A673 (cell line): ENCODE results near the gene CDK5RAP2. TPM values are rescaled to one million over a fixed set of nuclear protein-coding genes. Genes with fewer than 3 reads are reported as not detected.

Source experiments
- BruUV-seq: library from RNA; stranded (reverse); fragments of 400-500 nt; replicated peaks from 2 replicates; lab custom pipeline; 2021; lab: Mats Ljungman, UMichigan
- CTCF ChIA-PET: fragments of 300-600 bp; sonication (Branson Sonifier 250); formaldehyde crosslinking; loops from one replicate; lab custom pipeline; 2022; ENCODE audit warnings: antibody characterized with exemption; lab: Charles Lee
- POLR2A ChIA-PET: fragments of 300-600 bp; sonication (Branson Sonifier 250); formaldehyde crosslinking; loops from one replicate; lab custom pipeline; 2022; ENCODE audit warnings: antibody characterized with exemption; ENCODE audit not compliant: low non-redundant PET; lab: Charles Lee
- DNase-seq: peaks from one replicate; pipeline ENCODE4 v3.0.0-alpha.2; 2015; ENCODE audit warnings: low spot score
- H3K27ac ChIP-seq: fragments of 200-600 bp; sonication (generic); 2 replicates; pipeline ENCODE4 v1.5.1; 2016; ENCODE audit warnings: mixed run types, low read depth, mild to moderate bottlenecking, mixed read lengths, antibody characterized with exemption, low read length; ENCODE audit not compliant: poor library complexity, severe bottlenecking
- H3K27me3 ChIP-seq: fragments of 200-600 bp; sonication (generic); replicated peaks from 2 replicates; pipeline ENCODE4 v1.6.1; 2017; ENCODE audit warnings: mixed run types, low read depth, mild to moderate bottlenecking, mixed read lengths, antibody characterized with exemption, low read length; ENCODE audit not compliant: insufficient read depth, poor library complexity
- H3K36me3 ChIP-seq: fragments of 200-600 bp; sonication (generic); 2 replicates; pipeline ENCODE4 v1.6.1; 2016; ENCODE audit warnings: mixed run types, mild to moderate bottlenecking, mixed read lengths, antibody characterized with exemption, low read length; ENCODE audit not compliant: insufficient read depth, poor library complexity, severe bottlenecking
- H3K4me1 ChIP-seq: fragments of 200-600 bp; sonication (generic); 2 replicates; pipeline ENCODE4 v1.6.1; 2017; ENCODE audit warnings: mixed run types, mild to moderate bottlenecking, mixed read lengths, antibody characterized with exemption, low read length; ENCODE audit not compliant: insufficient read depth, poor library complexity, severe bottlenecking
- H3K4me3 ChIP-seq: fragments of 200-600 bp; sonication (generic); 2 replicates; pipeline ENCODE4 v1.5.1; 2016; ENCODE audit warnings: low read depth, mixed run types, mild to moderate bottlenecking, mixed read lengths, low read length; ENCODE audit not compliant: poor library complexity, severe bottlenecking
- H3K9me3 ChIP-seq: fragments of 200-600 bp; sonication (generic); 2 replicates; pipeline ENCODE4 v1.6.1; 2016; ENCODE audit warnings: mixed run types, low read depth, mild to moderate bottlenecking, mixed read lengths, antibody characterized with exemption, low read length; ENCODE audit not compliant: poor library complexity, severe bottlenecking
- EZH2 ChIP-seq: fragments of 200-600 bp; sonication (generic); IDR thresholded peaks from 2 replicates; pipeline ENCODE4 v1.6.1; 2017; ENCODE audit warnings: borderline replicate concordance, low read depth, mild to moderate bottlenecking, mixed read lengths, antibody characterized with exemption, low read length; ENCODE audit not compliant: poor library complexity, severe bottlenecking
- intact Hi-C: fragments of 100-400 bp; cut with micrococcal nuclease; formaldehyde crosslinking; loops from one replicate; pipeline ENCODE4 v1.10.0; 2022; ENCODE audit not compliant: unreplicated experiment
- total RNA-seq: library from RNA; stranded (reverse); gene quantifications from 2 replicates; pipeline ENCODE4 v1.2.3, GENCODE V29; 2021
- TF ChIP-seq, protein P1 (sequence below): fragments of 300-800, 200-600 bp; sonication (generic); conservative IDR thresholded peaks from 2 replicates; pipeline ENCODE4 v1.5.1; 2017; ENCODE audit warnings: low read depth, mild to moderate bottlenecking, antibody characterized with exemption, low read length, moderate library complexity, mixed read lengths

CDK5RAP2 gene
- total RNA-seq, 1 experiment from 2014 or later: 94.5 TPM

DNA sequence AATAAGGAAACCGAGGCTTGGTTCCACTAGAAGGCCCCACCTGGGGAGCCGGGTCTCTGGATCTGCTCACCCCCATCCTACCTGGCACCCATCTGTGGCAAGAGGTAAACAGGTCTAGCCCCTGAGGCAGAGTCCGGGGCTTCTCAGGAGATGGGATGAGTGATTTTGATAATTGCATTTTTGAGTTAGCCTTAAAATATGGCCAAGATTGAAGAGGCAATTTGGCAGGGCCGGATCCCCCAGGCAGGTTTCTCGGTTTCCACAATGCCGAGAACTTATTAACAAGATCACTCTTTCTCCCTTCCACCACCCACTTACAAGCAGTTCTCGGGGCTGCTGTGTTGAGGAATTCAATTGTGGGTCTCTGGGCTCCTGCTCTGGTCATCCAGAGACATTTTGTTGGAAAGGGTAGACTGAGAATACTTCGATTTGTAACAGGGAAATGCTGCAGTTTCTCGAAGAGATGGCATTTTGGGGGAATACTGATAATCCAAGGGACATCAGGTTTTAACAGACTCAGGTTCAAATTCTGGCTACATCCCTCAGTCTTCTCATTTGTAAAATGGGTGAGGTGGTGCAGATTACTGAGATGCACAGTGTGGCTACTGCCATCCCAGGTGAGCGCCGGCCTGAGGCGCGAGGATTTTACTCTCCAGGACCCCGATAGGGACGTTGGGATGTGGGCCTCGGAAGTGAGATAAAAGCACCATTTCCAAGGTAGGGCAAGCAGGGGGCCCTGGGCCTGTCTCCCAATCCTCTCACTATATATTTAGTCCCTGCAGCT is 194.2 kb downstream of the CDK5RAP2 start:
- BruUV-seq: no TSS peak
- ChIA-PET POLR2A (no interaction called here), CTCF (no interaction called here)
- no peaks in the 10 kb centered on the region for H3K9me3 ChIP-seq
- H3K4me3 ChIP-seq: no peak overlapping the region
- no peak for TF ChIP-seq EZH2
- TF ChIP-seq, protein P1, sequence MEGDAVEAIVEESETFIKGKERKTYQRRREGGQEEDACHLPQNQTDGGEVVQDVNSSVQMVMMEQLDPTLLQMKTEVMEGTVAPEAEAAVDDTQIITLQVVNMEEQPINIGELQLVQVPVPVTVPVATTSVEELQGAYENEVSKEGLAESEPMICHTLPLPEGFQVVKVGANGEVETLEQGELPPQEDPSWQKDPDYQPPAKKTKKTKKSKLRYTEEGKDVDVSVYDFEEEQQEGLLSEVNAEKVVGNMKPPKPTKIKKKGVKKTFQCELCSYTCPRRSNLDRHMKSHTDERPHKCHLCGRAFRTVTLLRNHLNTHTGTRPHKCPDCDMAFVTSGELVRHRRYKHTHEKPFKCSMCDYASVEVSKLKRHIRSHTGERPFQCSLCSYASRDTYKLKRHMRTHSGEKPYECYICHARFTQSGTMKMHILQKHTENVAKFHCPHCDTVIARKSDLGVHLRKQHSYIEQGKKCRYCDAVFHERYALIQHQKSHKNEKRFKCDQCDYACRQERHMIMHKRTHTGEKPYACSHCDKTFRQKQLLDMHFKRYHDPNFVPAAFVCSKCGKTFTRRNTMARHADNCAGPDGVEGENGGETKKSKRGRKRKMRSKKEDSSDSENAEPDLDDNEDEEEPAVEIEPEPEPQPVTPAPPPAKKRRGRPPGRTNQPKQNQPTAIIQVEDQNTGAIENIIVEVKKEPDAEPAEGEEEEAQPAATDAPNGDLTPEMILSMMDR: no peak
- intact Hi-C loops: no loop called here
- no peaks in the 10 kb centered on the region for H3K4me1 ChIP-seq
- no peak overlapping the region for H3K27ac ChIP-seq
- no peak for DNase-seq
- peaks cover 5% of the 10 kb centered on the region for H3K36me3 ChIP-seq
- H3K27me3 ChIP-seq: no peaks in the 10 kb centered on the region

DNA sequence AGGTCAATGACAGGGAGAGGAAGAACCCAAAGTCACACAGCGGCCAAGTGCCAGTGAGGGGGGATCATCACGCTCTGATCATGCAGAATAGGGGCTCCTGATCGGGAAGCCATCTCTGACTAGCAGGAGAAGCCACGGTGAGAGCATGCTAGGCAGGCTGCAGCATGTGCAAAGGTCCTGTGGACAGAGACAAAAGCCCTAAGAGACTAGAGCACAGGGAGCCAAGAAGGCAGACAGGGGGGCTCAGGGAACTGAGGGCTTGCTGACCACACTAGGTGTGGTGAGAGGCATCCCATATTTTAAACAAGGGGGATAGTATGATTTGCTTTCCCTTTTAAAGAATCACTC is 195.1 kb downstream of the CDK5RAP2 start:
- ChIA-PET CTCF (no interaction called here), POLR2A (no interaction called here)
- intact Hi-C loops: no loop called here

DNA sequence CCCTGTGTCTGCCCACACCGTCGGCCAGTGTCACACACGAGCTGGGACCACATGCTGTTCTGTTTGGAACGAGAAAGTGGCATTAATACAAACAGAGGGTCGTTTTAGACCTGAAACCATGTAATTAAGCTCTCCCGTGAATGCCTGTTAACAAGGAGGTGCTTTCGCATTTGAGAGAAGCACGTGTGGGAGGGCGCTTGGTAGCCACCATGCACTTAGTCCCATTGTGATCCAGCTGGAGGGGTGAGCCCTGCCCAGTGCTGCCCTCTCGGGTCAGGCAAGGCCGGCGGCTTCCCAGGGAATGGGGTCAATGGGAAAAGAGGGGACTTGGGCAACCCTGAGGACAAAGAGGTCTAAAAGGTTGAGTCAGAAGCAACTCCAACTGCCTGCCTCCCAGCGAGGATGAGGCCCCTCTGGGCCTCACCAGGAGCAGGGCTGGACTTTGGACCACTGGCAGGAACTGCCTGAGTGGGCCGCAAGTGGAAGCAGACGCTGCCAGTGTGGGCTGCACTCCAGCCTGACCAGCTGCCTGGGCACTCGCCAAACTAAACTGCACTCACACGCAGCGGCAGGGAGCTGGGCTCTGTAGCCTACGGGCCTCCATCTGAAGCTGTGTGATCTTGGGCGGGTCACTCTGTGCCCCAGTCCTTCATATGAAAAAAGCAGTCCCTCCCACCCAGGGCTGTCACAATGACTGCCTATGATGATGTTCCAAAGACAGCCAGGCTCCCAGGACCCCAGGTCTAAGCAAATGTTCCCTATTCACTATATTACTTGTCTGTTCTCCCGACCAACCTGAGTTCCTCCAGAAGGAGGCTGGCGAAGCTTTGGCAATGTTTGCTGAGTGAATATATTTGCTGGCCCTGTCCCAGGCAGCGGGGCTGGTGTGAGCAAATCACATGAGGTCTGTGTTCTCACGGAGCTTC is 195.7 kb downstream of the CDK5RAP2 start:
- Histone ChIP-seq H3K4me3 (no peak overlapping the region), H3K27ac (no peak overlapping the region), H3K27me3 (no peaks in the 10 kb centered on the region), H3K36me3 (no peaks in the 10 kb centered on the region), H3K4me1 (no peaks in the 10 kb centered on the region), H3K9me3 (no peaks in the 10 kb centered on the region)
- BruUV-seq: no TSS peak
- intact Hi-C loops: no loop called here
- POLR2A ChIA-PET: no interaction called here
- CTCF ChIA-PET: no interaction called here
- no peak for DNase-seq
- TF ChIP-seq, protein P1: no peak
- TF ChIP-seq EZH2: no peak

More for the DNA sequence above, 195.1 kb downstream of the CDK5RAP2 start:
- H3K4me1 ChIP-seq: no peaks in the 10 kb centered on the region
- no peaks in the 10 kb centered on the region for H3K27me3 ChIP-seq
- no peak for DNase-seq
- H3K4me3 ChIP-seq: no peak overlapping the region
- no peaks in the 10 kb centered on the region for H3K36me3 ChIP-seq
- BruUV-seq: no TSS peak
- H3K9me3 ChIP-seq: no peaks in the 10 kb centered on the region
- TF ChIP-seq EZH2: no peak
- TF ChIP-seq, protein P1: no peak
- H3K27ac ChIP-seq: no peak overlapping the region
